ENCODE measurements around the gene PIK3R2. TPM values are rescaled to one million over a fixed set of nuclear protein-coding genes. Genes with fewer than 3 reads are reported as not detected.
A peak's percentile ranks its signal among the peaks of the same experiment; 100 is the strongest.

The PIK3R2 gene
- total RNA-seq, 2 experiments from 2014 or later: 11.4 to 12.9 TPM

DNA sequence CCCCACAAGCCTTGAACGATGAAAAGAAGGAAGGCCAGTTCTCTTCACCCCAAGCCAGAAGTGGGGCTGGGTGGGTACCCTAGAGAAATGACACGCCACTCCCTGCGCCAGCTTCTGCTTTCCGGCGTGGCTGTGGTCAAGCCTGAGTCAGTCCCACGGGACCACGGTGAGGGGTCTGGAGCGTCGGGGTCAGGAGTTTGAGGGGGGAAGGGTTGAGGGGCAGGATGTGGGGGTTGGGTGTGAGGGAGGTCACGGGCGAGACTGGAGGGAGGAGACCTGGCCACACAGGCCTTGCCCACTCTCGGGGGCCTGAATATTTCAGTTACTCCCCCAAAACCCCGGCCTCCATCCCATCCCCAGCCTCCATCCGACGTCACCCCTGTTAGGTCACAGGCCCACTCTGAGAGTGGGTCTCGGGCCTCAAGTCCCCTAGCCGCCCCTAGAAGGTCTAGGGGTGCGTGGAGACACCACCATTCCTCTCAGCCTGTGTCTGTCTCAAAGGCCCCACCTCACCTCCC, 20.1 kb downstream of the PIK3R2 start:
- DNase-seq: no peak
- Mint-ChIP-seq H3K27ac (peak overlapping the region; percentile 86), H3K27me3 (no peaks in the 10 kb centered on the region), H3K4me3 (peak overlapping the region; percentile 87), H3K36me3 (peaks cover 16% of the 10 kb centered on the region), H3K4me1 (peaks cover 32% of the 10 kb centered on the region), H3K9me3 (no peaks in the 10 kb centered on the region)
- no peak for ATAC-seq (ENCODE audit: low read depth)
- POLR2A ChIA-PET: interaction anchor here (0.7 kb wide), 1 partner anchor 240 kb away, joined by 4 read pairs; the partner anchor contains the start of gene CCDC124

GRCh38 chr19:18173572-18174288, 20.8 kb downstream of the PIK3R2 start, which contains the start of gene IFI30:
TSS of gene IFI30 (plus strand) at chr19:18173813. CDS start at chr19:18173842, 29 bp downstream.
- Mint-ChIP-seq H3K4me1 (peaks cover 28% of the 10 kb centered on the region), H3K36me3 (peaks cover 16% of the 10 kb centered on the region), H3K27me3 (no peaks in the 10 kb centered on the region), H3K4me3 (peak within 1 kb of the TSS; percentile 87), H3K9me3 (no peaks in the 10 kb centered on the region), H3K27ac (peak within 1 kb of the TSS; percentile 86)
- ATAC-seq (ENCODE audit: low read depth) (peak; percentile 72), DNase-seq (peak; percentile 80)
- POLR2A ChIA-PET: interaction anchor here (0.6 to 1.9 kb wide), 8 partner anchors 10 to 108 kb away, joined by 3 to 9 read pairs (median 4); partner anchors contain the start of genes JUND and MPV17L2

DNA sequence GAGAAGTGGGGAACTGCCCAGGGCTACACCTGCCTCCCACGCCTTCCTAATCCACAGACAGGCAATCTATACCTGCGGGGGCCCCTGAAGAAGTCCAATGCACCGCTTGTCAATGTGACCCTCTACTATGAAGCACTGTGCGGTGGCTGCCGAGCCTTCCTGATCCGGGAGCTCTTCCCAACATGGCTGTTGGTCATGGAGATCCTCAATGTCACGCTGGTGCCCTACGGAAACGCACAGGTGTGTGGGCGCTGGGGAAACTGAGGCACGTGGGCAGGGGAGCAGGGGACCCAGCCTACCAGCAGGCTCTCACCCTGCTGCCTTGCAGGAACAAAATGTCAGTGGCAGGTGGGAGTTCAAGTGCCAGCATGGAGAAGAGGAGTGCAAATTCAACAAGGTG, 22.0 kb downstream of the PIK3R2 start:
- POLR2A ChIA-PET: interaction anchor here (1.4 to 1.9 kb wide), 4 partner anchors 14 to 106 kb away, joined by 3 to 9 read pairs (median 6); partner anchors contain the start of genes JUND and MPV17L2
- no peaks in the 10 kb centered on the region for H3K9me3 Mint-ChIP-seq
- no peaks in the 10 kb centered on the region for H3K27me3 Mint-ChIP-seq
- no peak overlapping the region for H3K27ac Mint-ChIP-seq
- H3K4me1 Mint-ChIP-seq: peaks cover 28% of the 10 kb centered on the region
- no peak for ATAC-seq (ENCODE audit: low read depth)
- no peak for DNase-seq
- H3K4me3 Mint-ChIP-seq: peak overlapping the region; percentile 87
- peaks cover 18% of the 10 kb centered on the region for H3K36me3 Mint-ChIP-seq

GRCh38 chr19:18176367-18177310, 23.7 kb downstream of the PIK3R2 start:
- Mint-ChIP-seq H3K9me3 (no peaks in the 10 kb centered on the region), H3K4me3 (no peak overlapping the region), H3K27ac (no peak overlapping the region), H3K36me3 (peaks cover 18% of the 10 kb centered on the region), H3K4me1 (peaks cover 28% of the 10 kb centered on the region), H3K27me3 (no peaks in the 10 kb centered on the region)
- POLR2A ChIA-PET: interaction anchor here (0.7 kb wide), 1 partner anchor 16 kb away, joined by 3 read pairs; the partner anchor contains the start of gene MPV17L2
- no peak for ATAC-seq (ENCODE audit: low read depth)
- no peak for DNase-seq

DNA sequence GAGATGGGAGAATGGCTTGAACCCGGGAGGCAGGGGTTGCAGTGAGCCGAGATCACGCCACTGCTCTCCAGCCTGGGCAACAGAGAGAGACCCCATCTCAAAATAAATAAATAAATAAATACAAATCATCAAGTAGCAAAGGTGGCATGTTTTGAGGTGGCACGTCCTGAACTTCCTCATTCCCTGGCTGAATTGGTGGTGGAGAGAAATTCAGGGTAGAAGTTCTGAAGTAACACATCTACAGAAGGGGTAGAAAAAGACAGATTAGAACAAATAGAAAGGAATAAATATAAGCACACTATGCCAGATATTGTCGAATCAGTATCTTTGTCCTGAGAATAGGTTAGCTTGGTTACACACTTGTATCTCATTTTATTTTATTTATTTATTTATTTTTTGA, 27.0 kb downstream of the PIK3R2 start:
- no peaks in the 10 kb centered on the region for H3K27me3 Mint-ChIP-seq
- no peaks in the 10 kb centered on the region for H3K9me3 Mint-ChIP-seq
- H3K4me3 Mint-ChIP-seq: no peak overlapping the region
- ATAC-seq (ENCODE audit: low read depth) (no peak), DNase-seq (no peak)
- no peak overlapping the region for H3K27ac Mint-ChIP-seq
- H3K4me1 Mint-ChIP-seq: peaks cover 11% of the 10 kb centered on the region
- POLR2A ChIA-PET: interaction anchor here (1.2 kb wide), 1 partner anchor 70 kb away, joined by 4 read pairs; no protein-coding TSS in a partner anchor
- peaks cover 18% of the 10 kb centered on the region for H3K36me3 Mint-ChIP-seq

GRCh38 chr19:18183529-18183928, 30.6 kb downstream of the PIK3R2 start:
- Mint-ChIP-seq H3K4me3 (no peak overlapping the region), H3K9me3 (no peaks in the 10 kb centered on the region), H3K4me1 (no peaks in the 10 kb centered on the region), H3K27me3 (no peaks in the 10 kb centered on the region), H3K27ac (no peak overlapping the region), H3K36me3 (peaks cover 3% of the 10 kb centered on the region)
- POLR2A ChIA-PET: interaction anchor here (0.7 kb wide), 1 partner anchor 9 kb away, joined by 3 read pairs; the partner anchor contains the start of gene IFI30
- DNase-seq (no peak), ATAC-seq (ENCODE audit: low read depth) (no peak)

GRCh38 chr19:18185538-18185937, 32.6 kb downstream of the PIK3R2 start:
- Mint-ChIP-seq H3K27me3 (no peaks in the 10 kb centered on the region), H3K9me3 (no peaks in the 10 kb centered on the region), H3K27ac (no peak overlapping the region), H3K4me1 (no peaks in the 10 kb centered on the region), H3K4me3 (no peak overlapping the region), H3K36me3 (no peaks in the 10 kb centered on the region)
- ATAC-seq (ENCODE audit: low read depth) (no peak), DNase-seq (no peak)
- POLR2A ChIA-PET: interaction anchor here (0.7 kb wide), 1 partner anchor 72 kb away, joined by 7 read pairs; no protein-coding TSS in a partner anchor

- no peak for DNase-seq
- Mint-ChIP-seq H3K36me3 (peaks cover 3% of the 10 kb centered on the region), H3K9me3 (no peaks in the 10 kb centered on the region), H3K27me3 (no peaks in the 10 kb centered on the region), H3K27ac (no peak overlapping the region), H3K4me1 (peaks cover 15% of the 10 kb centered on the region), H3K4me3 (no peak overlapping the region)
- POLR2A ChIA-PET: interaction anchor here (0.6 kb wide), 1 partner anchor 32 kb away, joined by 3 read pairs; no protein-coding TSS in a partner anchor
- ATAC-seq (ENCODE audit: low read depth): no peak
Measured at GRCh38 chr19:18190278-18190677, 37.3 kb downstream of the PIK3R2 start.

- Mint-ChIP-seq H3K36me3 (peaks cover 4% of the 10 kb centered on the region), H3K27ac (peak overlapping the region; percentile 88), H3K4me1 (peaks cover 15% of the 10 kb centered on the region), H3K9me3 (no peaks in the 10 kb centered on the region), H3K4me3 (peak overlapping the region; percentile 89), H3K27me3 (no peaks in the 10 kb centered on the region)
- DNase-seq (no peak), ATAC-seq (ENCODE audit: low read depth) (no peak)
- POLR2A ChIA-PET: interaction anchor here (0.5 to 2.2 kb wide), 8 partner anchors 13 to 366 kb away, joined by 3 to 24 read pairs (median 4); partner anchors contain the start of genes IFI30 and JUND
Measured at GRCh38 chr19:18191640-18192062, 38.7 kb downstream of the PIK3R2 start.

DNA sequence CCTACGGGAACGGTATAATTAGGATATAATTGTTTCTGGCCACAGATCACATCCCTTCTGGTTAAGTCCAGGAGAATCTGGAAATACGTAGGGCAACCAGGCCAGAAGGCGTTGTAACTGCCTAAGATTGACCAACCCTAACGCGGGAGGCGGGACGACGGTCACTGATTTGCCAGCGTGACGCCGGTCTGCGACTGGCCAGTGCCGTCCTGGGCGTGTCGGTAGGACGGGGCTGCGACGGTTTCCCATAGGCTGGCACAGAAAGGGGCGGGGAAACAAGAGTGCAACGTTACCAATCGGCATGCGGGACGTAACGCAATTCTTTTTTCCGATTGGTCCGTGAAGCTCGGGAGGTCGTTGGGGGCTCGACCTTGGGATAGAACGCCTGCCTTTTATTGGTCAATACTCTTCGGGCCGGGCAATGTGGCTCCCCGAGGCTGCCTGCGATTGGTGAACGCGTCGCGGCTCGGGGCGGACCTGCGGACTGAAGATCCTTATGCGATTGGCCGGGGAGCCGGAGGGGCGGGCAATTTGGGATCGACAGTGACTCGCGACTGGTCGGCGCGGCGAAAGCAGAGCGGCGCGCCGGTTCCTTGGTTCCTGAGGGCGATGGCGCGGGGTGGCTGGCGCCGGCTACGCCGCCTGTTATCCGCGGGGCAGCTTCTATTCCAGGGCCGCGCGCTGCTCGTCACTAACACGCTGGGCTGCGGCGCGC, 39.9 kb downstream of the PIK3R2 start, which contains the start of gene MPV17L2:
Gene MPV17L2 (plus strand): TSS at position 546 of the 715 bp plus-strand sequence. CDS start 64 bp downstream, at position 610.
- Mint-ChIP-seq H3K27ac (peak within 1 kb of the TSS; percentile 88), H3K27me3 (no peaks in the 10 kb centered on the region), H3K9me3 (no peaks in the 10 kb centered on the region), H3K4me1 (peaks cover 15% of the 10 kb centered on the region), H3K4me3 (peak within 1 kb of the TSS; percentile 89), H3K36me3 (peaks cover 4% of the 10 kb centered on the region)
- DNase-seq (peak; percentile 96), ATAC-seq (ENCODE audit: low read depth) (peak; percentile 95)
- POLR2A ChIA-PET: interaction anchor here (0.7 to 2.2 kb wide), 9 partner anchors 11 to 219 kb away, joined by 3 to 24 read pairs (median 3); partner anchors contain the start of genes IFI30, JUND, LSM4 and RAB3A

- DNase-seq (no peak), ATAC-seq (ENCODE audit: low read depth) (no peak)
- Mint-ChIP-seq H3K27ac (peak overlapping the region; percentile 88), H3K9me3 (no peaks in the 10 kb centered on the region), H3K4me1 (peaks cover 15% of the 10 kb centered on the region), H3K27me3 (no peaks in the 10 kb centered on the region), H3K4me3 (peak overlapping the region; percentile 89), H3K36me3 (peaks cover 4% of the 10 kb centered on the region)
- POLR2A ChIA-PET: interaction anchor here (0.7 to 2.7 kb wide), 10 partner anchors 11 to 218 kb away, joined by 3 to 24 read pairs (median 4); partner anchors contain the start of genes IFI30, JUND, LSM4 and RAB3A
Measured at GRCh38 chr19:18193388-18194180, 40.6 kb downstream of the PIK3R2 start.
